Neutrophil (primary cell): ENCODE data around the gene KCNIP2.
A peak's percentile ranks its signal among the peaks of the same experiment; 100 is the strongest.

Experiments
- H3K27ac ChIP-seq: fragments of 200-600 bp; sonication (generic); 2 replicates; pipeline ENCODE4 v1.5.1; 2016; ENCODE audit warnings: mild to moderate bottlenecking, moderate library complexity
- H3K27me3 ChIP-seq: fragments of 200-600 bp; sonication (generic); 2 replicates; pipeline ENCODE4 v1.6.0; 2016; ENCODE audit warnings: mild to moderate bottlenecking
- H3K36me3 ChIP-seq: fragments of 200-600 bp; sonication (generic); 2 replicates; pipeline ENCODE4 v1.5.1; 2017
- H3K4me1 ChIP-seq, 2 experiments: fragments of 200-600 bp in 1 of 2; sonication (generic) in 1 of 2; 1 replicate in 1 of 2; 2 replicates in 1 of 2; pipeline versions ENCODE4 v1.5.1 to v1.6.1; 2013 to 2016; ENCODE audit warnings: low read depth in 1 of 2, low read length in 1 of 2, mild to moderate bottlenecking in 1 of 2, moderate library complexity in 1 of 2; ENCODE audit not compliant: control insufficient read depth in 1 of 2, insufficient read depth in 1 of 2
- H3K4me3 ChIP-seq, 2 experiments: fragments of 200-600 bp in 1 of 2; sonication (generic) in 1 of 2; 1 replicate in 1 of 2; 2 replicates in 1 of 2; pipeline ENCODE4 v1.5.1; 2013 to 2016; ENCODE audit warnings: low read depth in 1 of 2, low read length in 1 of 2, mild to moderate bottlenecking in 1 of 2, moderate library complexity in 1 of 2
- H3K9me3 ChIP-seq: fragments of 200-600 bp; sonication (generic); 2 replicates; pipeline ENCODE4 v1.5.1; 2016
- TF ChIP-seq, protein P1 (sequence below): fragments of 200-600 bp; sonication (generic); IDR thresholded peaks from 2 replicates; pipeline ENCODE4 v1.5.1; 2016; ENCODE audit warnings: antibody characterized with exemption

The KCNIP2 gene

GRCh38 chr10:101835362-101835761 is 8.2 kb downstream of the KCNIP2 start:
- Histone ChIP-seq H3K27ac (no peak overlapping the region), H3K27me3 (peaks cover 15% of the 10 kb centered on the region), H3K4me3 (no peak overlapping the region), H3K9me3 (no peaks in the 10 kb centered on the region), H3K4me1 (peaks cover 49 to 52% of the 10 kb centered on the region in 2 experiments), H3K36me3 (no peaks in the 10 kb centered on the region)
- TF ChIP-seq, protein P1, sequence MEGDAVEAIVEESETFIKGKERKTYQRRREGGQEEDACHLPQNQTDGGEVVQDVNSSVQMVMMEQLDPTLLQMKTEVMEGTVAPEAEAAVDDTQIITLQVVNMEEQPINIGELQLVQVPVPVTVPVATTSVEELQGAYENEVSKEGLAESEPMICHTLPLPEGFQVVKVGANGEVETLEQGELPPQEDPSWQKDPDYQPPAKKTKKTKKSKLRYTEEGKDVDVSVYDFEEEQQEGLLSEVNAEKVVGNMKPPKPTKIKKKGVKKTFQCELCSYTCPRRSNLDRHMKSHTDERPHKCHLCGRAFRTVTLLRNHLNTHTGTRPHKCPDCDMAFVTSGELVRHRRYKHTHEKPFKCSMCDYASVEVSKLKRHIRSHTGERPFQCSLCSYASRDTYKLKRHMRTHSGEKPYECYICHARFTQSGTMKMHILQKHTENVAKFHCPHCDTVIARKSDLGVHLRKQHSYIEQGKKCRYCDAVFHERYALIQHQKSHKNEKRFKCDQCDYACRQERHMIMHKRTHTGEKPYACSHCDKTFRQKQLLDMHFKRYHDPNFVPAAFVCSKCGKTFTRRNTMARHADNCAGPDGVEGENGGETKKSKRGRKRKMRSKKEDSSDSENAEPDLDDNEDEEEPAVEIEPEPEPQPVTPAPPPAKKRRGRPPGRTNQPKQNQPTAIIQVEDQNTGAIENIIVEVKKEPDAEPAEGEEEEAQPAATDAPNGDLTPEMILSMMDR: no peak

GRCh38 chr10:101834341-101834740 is 9.3 kb downstream of the KCNIP2 start:
- Histone ChIP-seq H3K9me3 (no peaks in the 10 kb centered on the region), H3K4me3 (peak overlapping the region in 1 of 2 experiments; percentile 3), H3K4me1 (peaks cover 48 to 52% of the 10 kb centered on the region in 2 experiments), H3K36me3 (no peaks in the 10 kb centered on the region), H3K27ac (peak overlapping the region; percentile 64), H3K27me3 (peaks cover 5% of the 10 kb centered on the region)
- TF ChIP-seq, protein P1: no peak

DNA sequence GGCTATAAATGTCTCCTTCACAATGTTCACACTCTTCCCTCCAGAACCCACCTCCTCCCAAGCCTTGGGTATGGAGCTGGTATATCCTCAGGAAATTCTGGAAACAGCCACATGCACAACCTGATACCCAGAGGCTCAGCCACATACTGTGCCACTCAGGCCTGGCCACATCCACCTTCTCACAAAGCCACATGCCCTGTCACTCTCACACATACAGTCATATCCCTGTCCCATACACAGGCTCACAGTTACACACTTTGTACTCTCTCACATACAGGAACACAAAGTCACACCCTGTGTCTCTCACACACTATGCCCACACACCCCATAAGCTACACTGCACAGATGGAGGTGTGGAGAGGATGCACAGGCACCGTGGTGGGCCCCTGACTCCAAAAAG is 10.1 kb downstream of the KCNIP2 start:
- Histone ChIP-seq H3K4me3 (no peak overlapping the region), H3K27ac (no peak overlapping the region), H3K4me1 (peaks cover 53 to 59% of the 10 kb centered on the region in 2 experiments), H3K27me3 (no peaks in the 10 kb centered on the region), H3K36me3 (no peaks in the 10 kb centered on the region), H3K9me3 (no peaks in the 10 kb centered on the region)
- TF ChIP-seq, protein P1: no peak

DNA sequence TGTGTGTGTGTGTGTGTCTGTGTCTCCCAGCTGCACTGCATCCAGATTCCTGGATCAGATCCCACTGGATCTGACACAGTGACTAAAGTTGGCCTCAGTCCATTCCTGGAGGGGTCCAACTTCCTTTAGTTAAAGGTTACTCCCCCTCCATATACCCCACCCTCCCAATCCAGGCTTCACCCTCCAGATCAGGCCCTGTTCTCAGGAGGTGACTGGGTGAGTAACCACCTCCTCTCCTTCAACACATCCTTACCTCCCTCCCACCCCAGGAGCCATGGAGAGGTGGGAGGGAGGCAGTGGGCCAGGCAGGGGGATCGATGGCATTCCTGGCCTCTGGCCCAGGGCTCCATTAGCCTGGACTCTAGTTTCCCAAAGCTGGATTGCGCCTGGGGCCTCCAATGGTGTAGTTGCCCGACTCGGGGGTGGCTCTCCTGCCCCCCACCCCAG is 11.3 kb downstream of the KCNIP2 start:
- peaks cover 53 to 59% of the 10 kb centered on the region in 2 experiments for H3K4me1 ChIP-seq

DNA sequence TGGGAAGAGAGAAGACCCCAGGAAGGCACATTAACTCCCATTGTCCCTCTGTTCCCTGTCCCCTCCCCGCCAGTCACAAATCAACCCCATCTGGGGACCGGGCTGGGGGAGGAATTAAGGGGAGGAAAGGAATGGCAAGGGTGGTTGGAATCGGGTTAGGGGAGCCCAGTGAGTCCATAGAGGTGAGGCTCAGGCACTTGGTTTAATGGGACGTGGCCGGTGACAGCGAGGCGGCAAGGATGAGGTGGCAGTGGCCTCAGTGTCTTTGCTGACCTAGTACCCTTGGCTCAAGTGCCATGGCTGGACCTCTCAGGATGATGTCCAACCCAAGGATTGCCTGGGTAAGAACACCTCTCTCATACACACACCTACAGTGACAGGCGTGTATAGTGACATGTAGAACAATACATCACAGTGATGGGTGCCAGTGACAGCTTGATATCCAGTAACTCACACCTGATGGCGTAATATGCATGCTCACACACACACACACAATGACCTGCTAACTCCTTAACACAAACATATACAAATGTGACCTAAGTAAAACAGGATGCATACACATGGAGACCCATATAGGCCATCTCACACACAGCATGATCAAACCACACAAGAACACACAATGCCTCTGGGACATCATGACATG is 12.3 kb downstream of the KCNIP2 start:
- H3K4me1 ChIP-seq: peaks cover 51 to 56% of the 10 kb centered on the region in 2 experiments
- no peaks in the 10 kb centered on the region for H3K27me3 ChIP-seq
- peak overlapping the region; percentile 72 to 93 for H3K4me3 ChIP-seq
- no peaks in the 10 kb centered on the region for H3K9me3 ChIP-seq
- H3K36me3 ChIP-seq: no peaks in the 10 kb centered on the region
- peak overlapping the region; percentile 67 for H3K27ac ChIP-seq
- TF ChIP-seq, protein P1: no peak

More for the DNA sequence above, 11.3 kb downstream of the KCNIP2 start:
- TF ChIP-seq, protein P1: no peak
- Histone ChIP-seq H3K27ac (no peak overlapping the region), H3K9me3 (no peaks in the 10 kb centered on the region), H3K36me3 (no peaks in the 10 kb centered on the region), H3K4me3 (no peak overlapping the region), H3K27me3 (no peaks in the 10 kb centered on the region)
